HFFc6 (cell line): Measurements from ENCODE around the gene HIVEP3. TPM values are rescaled to one million over a fixed set of nuclear protein-coding genes. Genes with fewer than 3 reads are reported as not detected.

Experiments used
- DNase-seq: peaks from one replicate; pipeline ENCODE4 v3.0.0-alpha.2; 2018
- H3K27ac Mint-ChIP-seq: 2 replicates; pipeline ENCODE4 v1.8.0; 2020; ENCODE audit warnings: mild to moderate bottlenecking, mixed read lengths
- H3K27me3 Mint-ChIP-seq: 2 replicates; pipeline ENCODE4 v1.8.0; 2021; ENCODE audit warnings: mild to moderate bottlenecking, moderate library complexity, mixed read lengths; ENCODE audit not compliant: insufficient read depth
- H3K36me3 Mint-ChIP-seq: 2 replicates; pipeline ENCODE4 v1.8.0; 2021; ENCODE audit warnings: low read depth, mixed read lengths
- H3K4me1 Mint-ChIP-seq: 2 replicates; pipeline ENCODE4 v1.8.0; 2020; ENCODE audit warnings: low read depth, mixed read lengths
- H3K4me3 Mint-ChIP-seq: 2 replicates; pipeline ENCODE4 v1.8.0; 2020; ENCODE audit warnings: mild to moderate bottlenecking, moderate library complexity, mixed read lengths
- H3K9me3 Mint-ChIP-seq: 2 replicates; pipeline ENCODE4 v1.8.0; 2020; ENCODE audit warnings: mild to moderate bottlenecking, mixed read lengths
- total RNA-seq, 6 experiments: library from RNA; stranded (reverse); fragmentation: NEBNext Ultra II Directional; extraction: Animal tissue kit (Norgen Biotek cat#: 25700); gene quantifications; 2 replicates in 1 of 6; 3 replicates in 5 of 6; pipeline ENCODE4 v1.2.3, GENCODE V29; 2021
- TF ChIP-seq, protein P1 (sequence below): fragments of 200-600 bp; sonication (generic); IDR thresholded peaks from 2 replicates; pipeline ENCODE4 v1.5.0; 2021; ENCODE audit warnings: antibody characterized with exemption, mild to moderate bottlenecking

The HIVEP3 gene
- total RNA-seq, 6 experiments from 2014 or later = 7.0 to 9.7 (median 7.9) TPM

DNA sequence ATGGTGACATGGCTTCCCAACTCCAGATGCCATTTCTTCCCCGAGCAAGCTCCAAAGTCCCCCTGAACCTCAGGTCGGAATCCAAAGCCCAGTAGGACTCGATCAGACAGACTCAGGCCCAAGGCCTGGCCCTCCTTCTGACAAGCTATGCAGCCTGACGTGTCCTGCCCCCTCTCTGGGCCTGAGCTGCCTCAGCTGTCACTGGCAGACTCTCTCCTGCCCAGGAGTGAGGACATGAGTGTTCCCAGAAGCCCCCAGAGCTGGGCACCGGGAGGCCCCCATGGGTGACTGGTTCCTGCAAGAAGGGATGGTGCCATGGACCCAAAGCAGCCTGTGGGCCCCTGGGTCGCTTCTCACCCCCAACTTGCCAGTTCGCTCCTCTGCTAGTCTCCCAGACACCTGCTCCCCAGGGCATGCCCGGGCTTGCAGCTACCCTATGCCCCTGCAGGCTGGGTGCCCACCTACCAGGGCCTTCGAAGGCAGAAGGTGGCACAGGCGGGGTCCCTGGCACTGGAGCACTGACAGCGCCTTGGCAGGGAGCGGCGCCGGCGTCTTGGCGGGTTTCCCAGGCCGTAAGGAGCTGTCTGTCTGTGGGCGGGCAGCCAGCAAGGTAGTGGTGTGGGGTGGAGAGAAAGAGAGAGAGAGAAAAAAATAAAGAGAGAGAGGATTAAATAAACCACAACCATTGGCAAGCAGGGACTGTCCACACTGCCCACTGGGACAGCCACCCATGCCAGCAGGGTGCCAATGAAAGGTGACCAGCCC lies 436.5 kb downstream of the HIVEP3 start:
- TF ChIP-seq, protein P1, sequence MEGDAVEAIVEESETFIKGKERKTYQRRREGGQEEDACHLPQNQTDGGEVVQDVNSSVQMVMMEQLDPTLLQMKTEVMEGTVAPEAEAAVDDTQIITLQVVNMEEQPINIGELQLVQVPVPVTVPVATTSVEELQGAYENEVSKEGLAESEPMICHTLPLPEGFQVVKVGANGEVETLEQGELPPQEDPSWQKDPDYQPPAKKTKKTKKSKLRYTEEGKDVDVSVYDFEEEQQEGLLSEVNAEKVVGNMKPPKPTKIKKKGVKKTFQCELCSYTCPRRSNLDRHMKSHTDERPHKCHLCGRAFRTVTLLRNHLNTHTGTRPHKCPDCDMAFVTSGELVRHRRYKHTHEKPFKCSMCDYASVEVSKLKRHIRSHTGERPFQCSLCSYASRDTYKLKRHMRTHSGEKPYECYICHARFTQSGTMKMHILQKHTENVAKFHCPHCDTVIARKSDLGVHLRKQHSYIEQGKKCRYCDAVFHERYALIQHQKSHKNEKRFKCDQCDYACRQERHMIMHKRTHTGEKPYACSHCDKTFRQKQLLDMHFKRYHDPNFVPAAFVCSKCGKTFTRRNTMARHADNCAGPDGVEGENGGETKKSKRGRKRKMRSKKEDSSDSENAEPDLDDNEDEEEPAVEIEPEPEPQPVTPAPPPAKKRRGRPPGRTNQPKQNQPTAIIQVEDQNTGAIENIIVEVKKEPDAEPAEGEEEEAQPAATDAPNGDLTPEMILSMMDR = no peak
- Mint-ChIP-seq H3K27me3 (peaks cover 5% of the 10 kb centered on the region), H3K36me3 (no peaks in the 10 kb centered on the region), H3K27ac (no peak overlapping the region), H3K4me1 (peaks cover 55% of the 10 kb centered on the region), H3K4me3 (no peak overlapping the region; the same call in 1 of the 2 replicates), H3K9me3 (no peaks in the 10 kb centered on the region)
- no peak for DNase-seq

DNA sequence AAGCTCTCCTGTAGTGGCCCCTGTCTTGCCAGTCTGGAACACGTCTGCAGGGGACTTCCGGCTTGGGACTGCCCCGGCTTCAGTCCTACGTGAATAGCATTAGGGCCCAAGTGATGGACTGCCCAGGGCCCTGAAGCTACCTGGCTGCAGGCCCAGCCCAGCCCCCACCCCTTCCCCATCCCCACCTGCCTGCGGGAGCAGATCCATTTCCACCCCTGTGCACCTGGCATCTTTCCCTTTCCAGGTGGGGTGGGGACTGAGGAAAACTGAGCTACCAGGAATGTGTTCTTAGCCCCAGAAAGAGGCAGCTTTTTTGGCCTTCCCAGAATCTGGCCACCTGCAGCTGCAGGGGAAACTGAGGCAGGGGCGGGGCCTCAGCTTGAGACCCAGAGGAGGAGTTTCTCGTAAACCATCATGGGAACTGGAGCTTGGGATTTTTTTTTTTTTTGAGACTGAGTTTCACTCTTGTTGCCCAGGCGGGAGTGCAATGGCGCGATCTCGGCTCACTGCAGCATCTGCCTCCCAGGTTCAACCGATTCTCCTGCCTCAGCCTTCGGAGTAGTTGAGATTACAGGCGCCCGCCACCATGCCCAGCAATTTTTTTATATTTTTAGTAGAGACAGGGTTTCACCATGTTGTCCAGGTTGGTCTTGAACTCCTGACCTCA lies 437.5 kb downstream of the HIVEP3 start:
- Mint-ChIP-seq H3K4me3 (no peak overlapping the region), H3K27me3 (peaks cover 5% of the 10 kb centered on the region), H3K27ac (no peak overlapping the region), H3K36me3 (no peaks in the 10 kb centered on the region), H3K9me3 (no peaks in the 10 kb centered on the region), H3K4me1 (peaks cover 53% of the 10 kb centered on the region)
- no peak for DNase-seq
- TF ChIP-seq, protein P1 = no peak

DNA sequence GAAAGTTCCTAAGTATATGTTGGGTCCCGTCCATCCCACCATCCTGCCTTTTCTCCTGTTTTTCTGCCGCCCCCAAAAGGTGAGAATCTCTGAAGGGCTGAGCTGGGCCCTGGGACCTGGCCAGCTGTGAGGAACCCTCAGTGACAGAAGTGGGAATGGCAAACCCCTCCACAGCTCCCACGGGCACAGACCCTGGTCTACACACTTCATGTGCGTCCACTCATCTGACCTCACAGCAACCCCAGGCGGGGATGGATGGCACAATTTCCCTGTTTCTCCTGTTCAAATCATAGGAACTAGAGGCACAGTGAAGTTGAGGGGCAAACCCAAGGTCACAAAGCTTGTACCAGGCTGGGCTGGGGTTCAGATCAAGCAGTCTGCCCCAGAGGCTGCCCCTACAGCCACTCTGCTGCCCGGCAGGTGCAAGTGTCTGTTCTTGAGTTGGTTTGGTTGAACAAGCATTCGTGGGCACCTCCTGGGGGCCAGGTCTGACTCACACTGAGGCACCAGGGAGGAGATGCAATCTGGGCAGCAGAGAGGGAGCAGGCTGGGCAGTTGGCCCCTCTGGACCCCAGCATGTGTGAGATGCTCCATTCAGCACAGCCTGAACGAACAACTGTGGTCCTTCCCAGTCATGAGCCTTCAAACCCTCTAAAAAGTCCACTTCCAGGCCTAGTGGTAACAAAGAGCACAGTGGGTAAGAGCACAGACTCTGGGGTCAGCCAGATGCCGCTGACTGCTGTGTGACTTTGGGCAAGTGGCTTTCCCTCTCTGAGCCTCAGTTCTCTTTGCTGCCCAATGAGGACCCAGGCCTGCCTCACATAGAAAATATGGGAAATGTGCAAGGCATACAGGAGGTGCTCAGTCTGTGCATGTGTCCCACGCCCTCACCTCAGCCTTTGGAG lies 438.3 kb downstream of the HIVEP3 start:
- H3K4me3 Mint-ChIP-seq = no peak overlapping the region
- no peak for DNase-seq
- H3K36me3 Mint-ChIP-seq = no peaks in the 10 kb centered on the region
- H3K27me3 Mint-ChIP-seq = peaks cover 3% of the 10 kb centered on the region
- H3K27ac Mint-ChIP-seq = no peak overlapping the region
- H3K4me1 Mint-ChIP-seq = peaks cover 53% of the 10 kb centered on the region
- TF ChIP-seq, protein P1 = no peak
- H3K9me3 Mint-ChIP-seq = no peaks in the 10 kb centered on the region

DNA sequence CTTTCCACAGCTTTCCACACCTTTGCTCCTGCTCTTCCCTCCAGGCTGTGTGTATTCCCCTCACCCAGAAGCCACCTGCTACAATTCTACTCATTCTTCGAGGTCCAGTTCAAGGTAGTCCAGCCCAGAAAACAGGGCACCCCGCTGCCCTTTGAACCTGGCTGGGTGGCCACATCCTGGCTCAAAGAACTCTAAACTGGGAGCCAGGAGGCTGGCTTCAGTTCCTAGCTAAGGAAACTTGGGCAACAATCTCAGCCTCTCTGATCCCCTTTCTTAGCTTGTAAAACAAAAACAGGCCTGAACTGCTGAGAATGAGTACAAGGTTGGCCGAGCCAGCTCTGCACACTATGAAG lies 438.9 kb downstream of the HIVEP3 start:
- no peak overlapping the region for H3K4me3 Mint-ChIP-seq
- DNase-seq = no peak
- TF ChIP-seq, protein P1 = no peak
- H3K27me3 Mint-ChIP-seq = peaks cover 4% of the 10 kb centered on the region
- no peaks in the 10 kb centered on the region for H3K9me3 Mint-ChIP-seq
- H3K4me1 Mint-ChIP-seq = peaks cover 53% of the 10 kb centered on the region
- no peak overlapping the region for H3K27ac Mint-ChIP-seq
- H3K36me3 Mint-ChIP-seq = no peaks in the 10 kb centered on the region

DNA sequence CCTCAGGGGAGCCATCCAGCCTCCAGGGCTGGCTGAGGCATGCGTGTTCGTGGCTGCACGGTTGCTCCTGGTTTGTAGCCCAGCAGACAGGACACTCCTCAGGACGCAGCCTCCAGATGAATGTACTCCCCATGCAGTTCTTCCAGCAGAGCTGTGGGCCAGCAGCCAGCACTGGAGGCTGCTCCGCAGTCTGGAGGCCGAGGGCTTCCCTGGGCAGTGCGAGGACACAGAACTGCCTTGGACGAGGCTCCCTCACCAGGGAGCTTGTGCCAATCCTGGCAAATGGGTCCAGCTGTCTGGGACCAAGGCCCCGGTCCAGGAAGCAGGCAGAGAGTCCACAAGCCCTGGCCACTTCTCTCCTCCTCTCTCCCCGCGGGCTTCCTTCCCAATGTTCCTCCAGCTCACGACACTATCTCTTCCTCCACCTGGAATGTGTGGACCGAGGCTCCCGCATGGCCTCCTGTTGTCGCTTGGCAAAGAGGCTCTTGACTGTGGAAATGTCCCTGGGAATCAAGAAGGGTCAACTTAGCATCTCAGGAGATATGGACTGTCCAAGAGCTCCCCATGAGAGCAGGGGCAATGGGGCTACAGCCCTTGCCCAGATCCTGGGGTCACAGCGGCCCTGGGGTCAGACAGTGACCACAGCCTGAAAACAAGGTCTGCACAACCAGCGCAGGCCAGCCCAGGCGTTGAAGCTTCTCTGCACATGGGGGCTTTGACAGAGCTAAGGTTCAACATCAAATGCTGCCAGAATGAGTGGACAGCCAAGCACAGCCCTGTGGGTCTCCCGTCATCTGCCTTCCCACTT lies 439.5 kb downstream of the HIVEP3 start:
- TF ChIP-seq, protein P1 = no peak
- H3K27ac Mint-ChIP-seq = no peak overlapping the region
- H3K9me3 Mint-ChIP-seq = no peaks in the 10 kb centered on the region
- no peaks in the 10 kb centered on the region for H3K36me3 Mint-ChIP-seq
- no peak overlapping the region for H3K4me3 Mint-ChIP-seq
- peaks cover 4% of the 10 kb centered on the region for H3K27me3 Mint-ChIP-seq
- H3K4me1 Mint-ChIP-seq = peaks cover 55% of the 10 kb centered on the region
- DNase-seq = peak; percentile 17
